ENCODE results near the gene LYL1.

DNA sequence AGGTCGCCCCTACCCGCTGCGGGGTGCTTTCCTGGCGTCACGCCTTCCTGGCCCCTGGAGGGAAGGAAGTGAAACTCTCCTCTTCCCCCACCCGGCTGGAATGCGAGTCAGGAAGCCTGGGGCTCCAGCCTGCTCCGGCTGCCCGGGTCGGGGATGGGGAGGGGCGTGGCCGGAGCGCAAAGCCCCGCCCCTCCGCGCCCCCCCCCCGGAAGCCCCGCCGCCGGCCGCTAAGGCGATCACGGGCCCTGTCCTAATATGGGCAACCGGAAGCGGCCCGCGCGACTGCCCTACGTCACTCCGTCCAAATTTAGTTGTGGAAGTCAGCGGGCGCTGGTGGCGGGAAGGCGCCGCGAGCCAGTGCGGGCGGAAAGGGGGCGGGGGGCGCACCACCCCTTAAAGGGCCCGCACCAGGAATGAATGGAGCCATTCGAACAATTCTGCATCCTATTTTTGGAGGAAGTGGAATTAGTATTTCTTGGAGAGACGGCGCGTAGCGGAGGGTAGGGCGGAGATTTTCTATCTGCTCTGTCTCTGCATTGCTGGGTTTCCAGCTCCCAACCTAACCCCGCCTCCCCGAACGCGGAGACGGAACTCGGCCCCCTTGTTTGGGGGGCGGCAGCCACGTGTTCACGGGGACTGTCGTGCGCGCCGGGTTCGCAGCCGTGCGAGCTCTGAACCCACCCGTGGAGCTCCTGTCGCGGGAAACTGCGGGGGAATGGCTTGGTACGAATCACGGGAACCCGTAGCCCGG, 49.1 kb upstream of the LYL1 start:
- no peak for TF ChIP-seq TAF1 (IDR thresholded peaks at IDR 0.05; ENCODE audit: low read depth, low read length)
- no peak for TF ChIP-seq POLR2A (IDR thresholded peaks at IDR 0.05; ENCODE audit: low read depth, low read length)
- no peak for TF ChIP-seq PAX5 (IDR thresholded peaks at IDR 0.05; ENCODE audit: insufficient read depth, low read length, severe bottlenecking)
- TF ChIP-seq POLR2AphosphoS5 (IDR thresholded peaks at IDR 0.05; ENCODE audit: low read depth, low read length), result 0 out of 2 replicates have a peak, but pooled peaks have one; percentile 21
- peak; percentile 65 for TF ChIP-seq SPI1 (IDR thresholded peaks at IDR 0.05; ENCODE audit: low read depth, low read length)

Measured in GM12891 (cell line).